Measurements from ENCODE around the gene DCDC1. TPM values are rescaled to one million over a fixed set of nuclear protein-coding genes. Genes with fewer than 3 reads are reported as not detected.
A peak's percentile ranks its signal among the peaks of the same experiment; 100 is the strongest.

Gene DCDC1
- total RNA-seq, 1 donor from 2014 or later = 6.9 TPM

GRCh38 chr11:31110830-31111229 lies 258.7 kb downstream of the DCDC1 start:
- Mint-ChIP-seq H3K4me3 (ENCODE audit: low read depth) (no peak overlapping the region), H3K9me3 (ENCODE audit: low read depth) (no peaks in the 10 kb centered on the region), H3K36me3 (ENCODE audit: insufficient read depth) (no peaks in the 10 kb centered on the region), H3K27me3 (peaks cover 3% of the 10 kb centered on the region), H3K27ac (no peak overlapping the region), H3K4me1 (ENCODE audit: low read depth) (peaks cover 3% of the 10 kb centered on the region)
- TF ChIP-seq, protein P1, sequence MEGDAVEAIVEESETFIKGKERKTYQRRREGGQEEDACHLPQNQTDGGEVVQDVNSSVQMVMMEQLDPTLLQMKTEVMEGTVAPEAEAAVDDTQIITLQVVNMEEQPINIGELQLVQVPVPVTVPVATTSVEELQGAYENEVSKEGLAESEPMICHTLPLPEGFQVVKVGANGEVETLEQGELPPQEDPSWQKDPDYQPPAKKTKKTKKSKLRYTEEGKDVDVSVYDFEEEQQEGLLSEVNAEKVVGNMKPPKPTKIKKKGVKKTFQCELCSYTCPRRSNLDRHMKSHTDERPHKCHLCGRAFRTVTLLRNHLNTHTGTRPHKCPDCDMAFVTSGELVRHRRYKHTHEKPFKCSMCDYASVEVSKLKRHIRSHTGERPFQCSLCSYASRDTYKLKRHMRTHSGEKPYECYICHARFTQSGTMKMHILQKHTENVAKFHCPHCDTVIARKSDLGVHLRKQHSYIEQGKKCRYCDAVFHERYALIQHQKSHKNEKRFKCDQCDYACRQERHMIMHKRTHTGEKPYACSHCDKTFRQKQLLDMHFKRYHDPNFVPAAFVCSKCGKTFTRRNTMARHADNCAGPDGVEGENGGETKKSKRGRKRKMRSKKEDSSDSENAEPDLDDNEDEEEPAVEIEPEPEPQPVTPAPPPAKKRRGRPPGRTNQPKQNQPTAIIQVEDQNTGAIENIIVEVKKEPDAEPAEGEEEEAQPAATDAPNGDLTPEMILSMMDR (IDR thresholded peaks at IDR 0.05; ENCODE audit: unreplicated experiment) = no peak
- DNase-seq (ENCODE audit: low spot score, unreplicated experiment) = no peak

DNA sequence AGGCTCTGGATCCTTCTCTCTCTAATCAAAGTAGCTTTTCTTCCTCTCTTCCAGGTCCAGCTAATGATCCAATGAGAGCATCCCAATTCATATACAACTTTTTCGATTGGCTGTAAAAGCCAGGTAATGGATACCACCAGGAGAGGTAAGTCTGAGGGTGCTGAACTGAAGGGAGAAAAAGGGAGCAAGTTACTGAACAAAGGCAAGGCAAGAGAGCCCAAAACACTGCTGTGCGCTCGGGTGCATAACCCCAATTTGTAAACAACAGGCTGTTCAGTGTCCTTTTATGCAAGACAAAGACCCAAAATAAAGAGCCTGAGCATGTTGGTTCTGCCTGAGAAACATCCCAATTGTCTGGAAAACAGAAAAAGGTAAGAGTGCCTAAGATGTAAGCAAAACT lies 260.1 kb downstream of the DCDC1 start:
- H3K36me3 Mint-ChIP-seq (ENCODE audit: insufficient read depth) = no peaks in the 10 kb centered on the region
- no peak overlapping the region for H3K4me3 Mint-ChIP-seq (ENCODE audit: low read depth)
- H3K4me1 Mint-ChIP-seq (ENCODE audit: low read depth) = peaks cover 3% of the 10 kb centered on the region
- TF ChIP-seq, protein P1 (IDR thresholded peaks at IDR 0.05; ENCODE audit: unreplicated experiment) = no peak
- DNase-seq (ENCODE audit: low spot score, unreplicated experiment) = no peak
- peaks cover 3% of the 10 kb centered on the region for H3K27me3 Mint-ChIP-seq
- H3K27ac Mint-ChIP-seq = no peak overlapping the region
- H3K9me3 Mint-ChIP-seq (ENCODE audit: low read depth) = no peaks in the 10 kb centered on the region

- H3K9me3 Mint-ChIP-seq (ENCODE audit: low read depth) = no peaks in the 10 kb centered on the region
- TF ChIP-seq, protein P1 (IDR thresholded peaks at IDR 0.05; ENCODE audit: unreplicated experiment) = no peak
- DNase-seq (ENCODE audit: low spot score, unreplicated experiment) = no peak
- H3K27me3 Mint-ChIP-seq = peaks cover 3% of the 10 kb centered on the region
- H3K27ac Mint-ChIP-seq = no peak overlapping the region
- H3K36me3 Mint-ChIP-seq (ENCODE audit: insufficient read depth) = no peaks in the 10 kb centered on the region
- H3K4me1 Mint-ChIP-seq (ENCODE audit: low read depth) = peaks cover 11% of the 10 kb centered on the region
- no peak overlapping the region for H3K4me3 Mint-ChIP-seq (ENCODE audit: low read depth)
Measured at GRCh38 chr11:31107649-31108048, 261.9 kb downstream of the DCDC1 start.

GRCh38 chr11:31106968-31107576 lies 262.5 kb downstream of the DCDC1 start:
- Mint-ChIP-seq H3K4me1 (ENCODE audit: low read depth) (peaks cover 8% of the 10 kb centered on the region), H3K27me3 (peaks cover 3% of the 10 kb centered on the region), H3K9me3 (ENCODE audit: low read depth) (no peaks in the 10 kb centered on the region), H3K36me3 (ENCODE audit: insufficient read depth) (no peaks in the 10 kb centered on the region), H3K27ac (no peak overlapping the region), H3K4me3 (ENCODE audit: low read depth) (no peak overlapping the region)
- DNase-seq (ENCODE audit: low spot score, unreplicated experiment) = peak; percentile 56
- TF ChIP-seq, protein P1 (IDR thresholded peaks at IDR 0.05; ENCODE audit: unreplicated experiment) = peak; percentile 96

- TF ChIP-seq, protein P1 (IDR thresholded peaks at IDR 0.05; ENCODE audit: unreplicated experiment) = no peak
- Mint-ChIP-seq H3K27me3 (peaks cover 3% of the 10 kb centered on the region), H3K27ac (no peak overlapping the region), H3K36me3 (ENCODE audit: insufficient read depth) (no peaks in the 10 kb centered on the region), H3K4me1 (ENCODE audit: low read depth) (peaks cover 8% of the 10 kb centered on the region), H3K9me3 (ENCODE audit: low read depth) (no peaks in the 10 kb centered on the region), H3K4me3 (ENCODE audit: low read depth) (no peak overlapping the region)
- DNase-seq (ENCODE audit: low spot score, unreplicated experiment) = no peak
Measured at GRCh38 chr11:31106326-31106725, 263.2 kb downstream of the DCDC1 start.
